Hematopoietic multipotent progenitor cell (in vitro differentiated cells): ENCODE results near the gene FAM72A. TPM values are rescaled to one million over a fixed set of nuclear protein-coding genes. Genes with fewer than 3 reads are reported as not detected.
"Not testable (repeated sequence)": the region's sequence is repeated elsewhere in the genome, so short reads cannot be mapped to it uniquely, and the experiment has no call there.

Experiments
- DNase-seq, 3 donors: peaks; one replicate each; pipeline ENCODE4 v3.0.0-alpha.2; 2011 to 2015; ENCODE audit warnings: low read depth in 2 of 3, low spot score in 2 of 3
- total RNA-seq: library from RNA; depleted of rRNA; stranded (reverse); fragments of >200 nt; gene quantifications from one replicate; pipeline ENCODE4 v1.2.3, GENCODE V29; 2012

FAM72A gene
- total RNA-seq, 1 donor, result 0.27 TPM

DNA sequence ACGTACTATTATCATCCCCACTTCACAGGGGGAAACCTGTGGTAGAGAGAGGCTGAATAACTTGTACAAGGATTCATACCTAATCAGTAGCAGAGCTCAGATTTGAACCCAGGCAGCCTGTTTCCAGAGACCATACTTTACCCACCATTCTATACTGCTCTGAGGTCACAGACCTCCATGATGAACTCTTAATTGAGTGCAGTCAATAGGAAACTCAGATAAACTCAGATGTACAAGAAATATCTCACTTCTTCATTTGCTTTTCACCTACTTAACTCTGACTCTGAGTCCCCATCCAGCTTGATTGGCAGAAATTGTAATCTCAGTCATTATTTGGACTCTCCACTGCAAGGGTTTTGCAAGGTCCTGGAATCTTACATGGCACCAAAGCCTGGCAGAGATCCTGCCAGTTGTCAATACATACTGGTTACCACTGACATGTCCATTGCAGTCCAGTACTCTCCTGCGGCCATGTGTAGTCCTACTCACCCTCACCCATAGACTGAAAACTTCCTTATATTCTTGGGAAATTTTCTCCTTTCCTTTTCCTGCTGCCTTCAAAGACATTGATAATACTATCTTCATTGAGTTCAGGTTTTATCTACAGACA, 29.4 kb downstream of the FAM72A start:
- DNase-seq, result not testable (repeated sequence)

DNA sequence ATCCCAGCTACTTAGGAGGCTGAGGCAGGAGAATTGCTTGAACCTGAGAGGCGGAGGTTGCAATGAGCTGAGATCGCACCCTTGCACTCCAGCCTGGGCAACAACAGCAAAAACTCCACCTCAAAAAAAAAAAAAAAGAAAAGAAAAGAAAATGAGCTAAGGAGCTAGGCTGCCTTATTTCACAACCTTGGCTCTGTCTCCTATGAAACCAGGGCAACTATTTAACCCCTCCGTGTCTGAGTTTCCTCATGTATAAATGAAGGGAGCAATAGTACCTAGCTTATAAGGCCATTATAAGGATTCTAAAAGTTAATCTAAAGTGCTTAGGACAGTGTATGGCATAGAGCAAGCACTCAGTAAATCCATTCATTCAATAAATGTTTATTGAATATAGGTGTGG, 32.8 kb downstream of the FAM72A start:
- not testable (repeated sequence) for DNase-seq

DNA sequence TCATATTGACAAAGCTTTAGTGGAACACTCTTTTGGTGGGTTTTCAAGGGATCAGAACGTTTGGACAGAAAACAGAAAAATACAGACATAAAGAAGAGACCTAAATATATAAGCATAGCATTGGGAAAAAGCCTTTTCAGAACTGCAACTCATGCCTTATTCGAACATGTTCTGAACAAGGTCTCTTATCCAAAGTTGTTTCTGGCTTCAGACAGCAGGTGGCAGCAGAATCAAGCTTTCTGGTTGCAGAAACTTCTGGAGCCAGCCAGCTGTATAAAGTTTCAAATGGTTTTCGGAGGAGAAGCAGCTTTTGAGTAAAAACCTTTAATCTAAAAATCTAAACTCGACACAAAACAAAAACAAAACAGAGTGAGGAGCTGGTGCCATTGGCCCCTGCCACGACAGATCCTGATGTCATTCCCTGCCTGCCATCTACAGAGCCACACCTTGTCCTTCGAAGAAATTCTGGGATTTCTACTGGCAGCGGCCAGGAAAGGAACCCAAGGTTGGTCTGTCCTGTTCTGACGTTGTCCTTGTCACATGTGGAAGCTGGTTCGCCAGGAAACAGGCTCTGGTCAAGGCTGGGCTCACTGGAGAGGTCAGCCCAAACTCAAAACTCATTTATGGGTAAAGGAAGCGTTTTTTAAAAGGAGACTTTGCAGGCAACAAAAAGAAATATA, 35.1 kb downstream of the FAM72A start:
- DNase-seq, result not testable (repeated sequence)

DNA sequence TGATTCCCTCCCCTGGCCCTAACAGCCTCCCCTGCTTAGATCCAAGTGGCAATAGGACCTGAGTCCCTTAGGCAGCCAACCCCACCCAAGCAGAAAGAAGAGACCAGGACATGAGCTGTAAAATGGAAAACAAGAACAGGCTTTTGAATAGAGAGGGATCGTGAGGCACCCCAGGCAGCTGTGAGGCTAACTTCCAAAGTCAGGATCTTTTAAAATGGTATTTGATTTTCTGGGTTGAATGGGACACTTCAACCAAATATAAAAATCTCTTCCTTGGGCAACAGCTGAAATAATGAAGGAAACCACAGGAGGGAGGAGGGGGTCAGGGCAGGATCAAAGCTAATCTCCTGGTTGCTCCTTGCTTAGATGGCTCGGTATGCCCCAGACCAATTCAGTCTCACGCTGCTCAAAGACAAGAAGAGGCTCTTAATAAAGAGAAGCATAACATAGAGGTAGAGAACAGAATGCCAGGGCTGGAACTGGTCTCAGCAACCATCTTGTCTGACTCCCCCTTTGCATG, 56.8 kb downstream of the FAM72A start:
- DNase-seq, result no peak

DNA sequence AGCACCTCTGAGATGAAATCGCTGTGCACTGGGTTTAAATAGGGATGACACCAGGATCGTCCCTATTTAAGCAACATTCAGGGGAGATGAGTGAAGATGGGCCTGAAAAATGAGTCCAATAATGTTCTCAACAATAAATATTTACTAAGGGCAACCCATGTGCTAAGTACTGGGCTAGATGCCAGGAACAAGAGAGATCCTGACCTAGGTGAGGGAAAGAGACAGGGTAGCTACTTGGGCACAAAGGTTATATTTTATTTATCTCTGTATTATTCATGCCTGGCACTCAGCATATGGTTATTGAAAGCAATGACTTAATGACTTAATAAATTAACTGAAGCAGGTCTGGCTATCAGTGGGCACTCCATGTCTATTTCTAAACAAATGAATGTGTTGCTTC, 58.0 kb downstream of the FAM72A start:
- DNase-seq, result no peak

DNA sequence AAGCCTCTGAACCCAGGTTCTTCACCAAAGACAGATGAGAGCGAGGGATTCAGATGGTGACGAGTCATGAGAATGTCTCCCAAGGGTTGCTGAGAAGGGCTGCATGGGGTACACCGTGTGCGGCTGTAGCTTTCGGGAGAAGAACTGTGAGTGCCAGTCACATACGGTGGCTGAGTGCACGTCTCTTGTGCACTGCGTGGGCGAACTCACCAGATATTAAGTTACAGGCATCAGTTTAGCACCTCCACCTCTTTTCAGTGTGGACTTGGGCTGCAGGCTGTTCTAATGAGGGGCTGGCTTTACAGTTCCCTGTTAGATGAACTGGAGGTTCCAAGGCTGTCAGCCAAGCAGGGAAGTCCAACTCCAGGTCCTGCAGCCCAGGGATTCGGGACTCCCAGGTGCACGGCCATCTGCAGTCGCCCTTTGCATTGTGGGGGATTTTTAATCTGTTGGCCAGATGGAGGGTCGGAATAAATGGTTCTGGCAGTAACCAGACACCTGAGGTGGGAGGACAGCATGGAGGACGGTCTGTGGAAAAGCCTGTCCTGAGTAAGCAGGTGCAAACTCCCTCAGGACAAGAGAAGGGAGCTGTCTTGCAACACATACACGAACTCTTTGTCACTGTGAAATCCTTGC, 59.0 kb downstream of the FAM72A start:
- no peak for DNase-seq

DNA sequence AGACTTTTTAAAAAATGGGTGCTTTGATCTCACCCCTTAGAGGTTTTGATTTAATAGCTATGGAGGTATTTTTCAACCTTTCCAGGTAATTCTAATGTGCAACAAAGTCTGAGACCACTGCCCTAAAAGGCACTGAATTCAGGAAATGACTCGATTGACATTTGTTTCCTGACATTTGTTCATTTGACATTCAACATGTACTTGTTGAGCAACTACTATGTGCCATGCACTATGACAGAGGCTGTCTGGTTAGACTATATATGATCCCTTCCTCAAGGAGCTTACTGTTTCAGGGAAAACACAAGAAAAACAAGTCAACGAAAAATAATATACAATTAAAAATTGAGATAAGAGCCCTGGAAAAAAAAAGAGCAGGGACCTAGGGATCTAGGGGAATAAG, 59.9 kb downstream of the FAM72A start:
- DNase-seq, result no peak

DNA sequence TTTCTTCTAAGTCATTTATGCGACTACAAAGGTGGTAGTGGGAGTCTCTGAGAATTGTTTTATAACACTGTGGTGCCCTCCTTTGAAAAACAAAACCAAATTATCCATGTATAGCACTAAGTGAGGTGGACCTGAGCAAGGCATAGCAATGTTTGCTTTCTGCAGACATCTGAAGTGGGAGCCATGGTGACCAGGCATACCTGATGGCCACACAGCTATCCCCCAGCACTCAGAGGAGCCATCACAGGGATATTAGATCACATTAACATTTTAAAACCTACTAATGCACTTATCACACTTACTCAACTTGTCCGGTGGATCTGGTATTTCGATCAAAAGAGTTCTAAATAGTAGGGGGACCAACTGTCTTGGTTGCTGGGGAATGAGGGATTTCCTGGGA, 60.6 kb downstream of the FAM72A start:
- no peak for DNase-seq

DNA sequence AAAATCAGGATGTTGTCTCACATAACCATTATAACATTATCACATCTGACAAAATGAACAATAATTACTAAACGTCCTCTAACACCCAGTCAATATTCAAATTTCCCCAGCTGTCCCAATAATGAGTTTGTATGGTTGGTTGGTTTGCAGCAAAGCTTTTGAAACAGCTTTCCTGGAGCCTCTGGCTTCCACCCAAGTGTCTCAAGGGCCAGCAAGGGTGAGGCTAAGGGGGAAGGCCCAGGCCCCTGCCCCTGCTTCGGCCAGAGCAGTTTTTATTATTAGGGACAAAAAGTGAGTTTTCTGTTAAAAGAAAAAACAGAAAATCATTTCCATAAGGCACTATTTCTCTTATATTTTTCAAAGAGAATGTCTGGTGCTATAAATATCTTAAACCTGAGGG, 66.4 kb downstream of the FAM72A start:
- DNase-seq, result no peak

Other genes with a start within 250 kb of the FAM72A start
- gene RAB7B, start 199.4 kb downstream of the FAM72A start, total RNA-seq, result 2.7 TPM
- under 0.01 TPM for gene CTSE, start 178.9 kb downstream of the FAM72A start, total RNA-seq
- 46.0 TPM for gene RHEX, start 149.7 kb downstream of the FAM72A start, total RNA-seq
- 3.8 TPM for gene AVPR1B, start 85.5 kb downstream of the FAM72A start, total RNA-seq
- 26.1 TPM for gene SRGAP2, start 702 bp upstream of the FAM72A start, total RNA-seq